Measurements from ENCODE around the gene ATP9B. TPM values are rescaled to one million over a fixed set of nuclear protein-coding genes. Genes with fewer than 3 reads are reported as not detected.

Gene ATP9B
- polyA plus RNA-seq, 1 of the 3 experiments (the other 2 are of a cell fraction): 11.2 TPM

DNA sequence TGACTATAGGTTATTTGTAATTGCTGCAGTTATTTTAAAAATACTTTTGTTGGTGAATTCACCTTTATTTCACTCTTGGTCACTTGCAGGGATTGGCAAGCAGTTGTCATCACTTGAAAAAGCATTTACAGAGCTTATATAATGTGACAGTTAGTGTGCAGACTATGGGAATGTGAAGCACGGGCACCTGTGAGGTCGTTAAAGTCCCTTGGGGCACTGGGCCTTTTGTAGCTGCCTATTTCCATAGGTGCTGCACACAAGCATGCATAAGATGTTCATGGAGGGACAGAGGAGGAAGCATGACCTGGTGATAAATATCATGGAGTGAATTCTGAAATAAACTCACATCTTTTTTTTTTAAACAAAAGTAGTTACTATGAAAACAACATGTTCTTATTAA lies 124.6 kb downstream of the ATP9B start:
- H3F3A ChIP-seq (replicated peaks; ENCODE audit: insufficient read depth): no peaks in the 10 kb centered on the region
- no peaks in the 10 kb centered on the region for H4K20me1 ChIP-seq (ENCODE audit: insufficient read depth)
- H3K27ac ChIP-seq (ENCODE audit: low read depth in 2 of 2, low read length in 1 of 2): no peak overlapping the region
- H3K27me3 ChIP-seq (ENCODE audit: insufficient read depth): no peaks in the 10 kb centered on the region
- ChIA-PET POLR2A (no interaction called here), CTCF (no interaction called here)
- H3K4me1 ChIP-seq (ENCODE audit: control insufficient read depth in 1 of 2, insufficient read depth in 2 of 2, low read depth in 1 of 2, low read length in 1 of 2): no peaks in the 10 kb centered on the region
- H3K4me2 ChIP-seq: no peak overlapping the region
- no peak overlapping the region for H3K9ac ChIP-seq
- no peak overlapping the region for H3K4me3 ChIP-seq (ENCODE audit: low read depth in 2 of 2, low read length in 1 of 2)
- no peaks in the 10 kb centered on the region for H3K9me2 ChIP-seq
- no peak overlapping the region for H2AFZ ChIP-seq (ENCODE audit: low read depth)
- no peaks in the 10 kb centered on the region; the same call in 1 of the 2 replicates for H3K79me2 ChIP-seq (ENCODE audit: insufficient read depth)
- peaks cover 12 to 18% of the 10 kb centered on the region in 2 experiments for H3K36me3 ChIP-seq (replicated peaks in 1 of 2; ENCODE audit: control insufficient read depth in 1 of 2, insufficient read depth in 2 of 2, low read length in 1 of 2)
- 94% methylated on average over 2 of the region's 2 CpGs for WGBS (ENCODE audit: low lambda C conversion rate)
- no peak for DNase-seq
- no peak for TF ChIP-seq RXRA (IDR thresholded peaks at IDR 0.05; ENCODE audit: borderline replicate concordance, low read depth)
- TF ChIP-seq MXI1 (IDR thresholded peaks at IDR 0.05; ENCODE audit: low read depth, low read length): no peak
- TF ChIP-seq IRF3 (IDR thresholded peaks at IDR 0.05; ENCODE audit: low read depth, low read length): no peak
- no peak for TF ChIP-seq ELF1 (IDR thresholded peaks at IDR 0.05)
- no peak for TF ChIP-seq USF1 (IDR thresholded peaks at IDR 0.05; ENCODE audit: borderline replicate concordance, low read depth)
- TF ChIP-seq, protein P1, sequence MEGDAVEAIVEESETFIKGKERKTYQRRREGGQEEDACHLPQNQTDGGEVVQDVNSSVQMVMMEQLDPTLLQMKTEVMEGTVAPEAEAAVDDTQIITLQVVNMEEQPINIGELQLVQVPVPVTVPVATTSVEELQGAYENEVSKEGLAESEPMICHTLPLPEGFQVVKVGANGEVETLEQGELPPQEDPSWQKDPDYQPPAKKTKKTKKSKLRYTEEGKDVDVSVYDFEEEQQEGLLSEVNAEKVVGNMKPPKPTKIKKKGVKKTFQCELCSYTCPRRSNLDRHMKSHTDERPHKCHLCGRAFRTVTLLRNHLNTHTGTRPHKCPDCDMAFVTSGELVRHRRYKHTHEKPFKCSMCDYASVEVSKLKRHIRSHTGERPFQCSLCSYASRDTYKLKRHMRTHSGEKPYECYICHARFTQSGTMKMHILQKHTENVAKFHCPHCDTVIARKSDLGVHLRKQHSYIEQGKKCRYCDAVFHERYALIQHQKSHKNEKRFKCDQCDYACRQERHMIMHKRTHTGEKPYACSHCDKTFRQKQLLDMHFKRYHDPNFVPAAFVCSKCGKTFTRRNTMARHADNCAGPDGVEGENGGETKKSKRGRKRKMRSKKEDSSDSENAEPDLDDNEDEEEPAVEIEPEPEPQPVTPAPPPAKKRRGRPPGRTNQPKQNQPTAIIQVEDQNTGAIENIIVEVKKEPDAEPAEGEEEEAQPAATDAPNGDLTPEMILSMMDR (IDR thresholded peaks at IDR 0.05): no peak
- TF ChIP-seq GATA2 (CRISPR knock-in tag; IDR thresholded peaks at IDR 0.05): no peak
- TF ChIP-seq, protein P2, sequence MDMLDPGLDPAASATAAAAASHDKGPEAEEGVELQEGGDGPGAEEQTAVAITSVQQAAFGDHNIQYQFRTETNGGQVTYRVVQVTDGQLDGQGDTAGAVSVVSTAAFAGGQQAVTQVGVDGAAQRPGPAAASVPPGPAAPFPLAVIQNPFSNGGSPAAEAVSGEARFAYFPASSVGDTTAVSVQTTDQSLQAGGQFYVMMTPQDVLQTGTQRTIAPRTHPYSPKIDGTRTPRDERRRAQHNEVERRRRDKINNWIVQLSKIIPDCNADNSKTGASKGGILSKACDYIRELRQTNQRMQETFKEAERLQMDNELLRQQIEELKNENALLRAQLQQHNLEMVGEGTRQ (IDR thresholded peaks at IDR 0.05; ENCODE audit: borderline replicate concordance, low read depth, low read length): no peak
- TF ChIP-seq SIN3A (IDR thresholded peaks at IDR 0.05; ENCODE audit: borderline replicate concordance, low read depth, low read length): no peak
- no peak for TF ChIP-seq CHD2 (IDR thresholded peaks at IDR 0.05; ENCODE audit: low read length, partially characterized antibody)
- no peaks in the 10 kb centered on the region for H3K9me3 ChIP-seq
